ENCODE measurements around the gene FBXO47. TPM values are rescaled to one million over a fixed set of nuclear protein-coding genes. Genes with fewer than 3 reads are reported as not detected.

FBXO47 gene
- total and polyA plus RNA-seq, 4 experiments from 2014 or later: not detected

DNA sequence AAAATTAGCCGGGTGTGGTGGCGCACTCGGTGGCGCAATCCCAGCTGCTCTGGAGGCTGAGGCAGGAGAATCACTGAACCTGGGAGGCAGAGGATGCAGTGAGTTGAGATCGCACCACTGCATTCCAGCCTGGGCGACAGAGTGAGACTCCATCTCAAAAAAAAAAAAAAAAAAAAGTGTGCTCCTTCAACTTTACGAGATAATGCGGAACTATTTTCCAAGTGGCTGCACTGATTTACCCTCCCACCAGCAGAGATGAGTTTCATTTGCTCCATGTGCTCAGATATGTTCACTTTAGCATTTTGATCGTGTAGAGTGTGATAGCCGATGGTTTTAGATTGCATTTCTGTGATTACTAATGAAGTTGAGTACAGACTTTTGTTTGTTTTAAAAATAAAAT is 61.8 kb downstream of the FBXO47 start:
- Histone ChIP-seq H3K4me3 (ENCODE audit: low read length in 2 of 2) (no peak overlapping the region), H3K9me3 (ENCODE audit: control insufficient read depth in 1 of 2, low read length in 2 of 2) (no peaks in the 10 kb centered on the region), H3K4me1 (ENCODE audit: insufficient read depth, low read length) (peaks cover 45% of the 10 kb centered on the region), H3K27ac (ENCODE audit: low read depth, low read length) (no peak overlapping the region), H3K36me3 (ENCODE audit: insufficient read depth, low read length) (peaks cover 33% of the 10 kb centered on the region), H3K27me3 (ENCODE audit: insufficient read depth, low read length) (no peaks in the 10 kb centered on the region)
- no peak for DNase-seq
- Mint-ChIP-seq H3K4me1 (peaks cover 17 to 67% (median 36%) of the 10 kb centered on the region in 4 donors), H3K4me3 (no peak overlapping the region), H3K36me3 (peaks cover 23 to 44% of the 10 kb centered on the region in 2 donors), H3K27me3 (no peaks in the 10 kb centered on the region), H3K9me3 (no peaks in the 10 kb centered on the region), H3K27ac (peak overlapping the region in 2 of 7 donors; percentile 29)
- intact Hi-C loops (cut with micrococcal nuclease): no loop called here
- POLR2A ChIA-PET (ENCODE audit: partially characterized antibody): no interaction called here
- CTCF ChIA-PET (ENCODE audit: partially characterized antibody): no interaction called here

DNA sequence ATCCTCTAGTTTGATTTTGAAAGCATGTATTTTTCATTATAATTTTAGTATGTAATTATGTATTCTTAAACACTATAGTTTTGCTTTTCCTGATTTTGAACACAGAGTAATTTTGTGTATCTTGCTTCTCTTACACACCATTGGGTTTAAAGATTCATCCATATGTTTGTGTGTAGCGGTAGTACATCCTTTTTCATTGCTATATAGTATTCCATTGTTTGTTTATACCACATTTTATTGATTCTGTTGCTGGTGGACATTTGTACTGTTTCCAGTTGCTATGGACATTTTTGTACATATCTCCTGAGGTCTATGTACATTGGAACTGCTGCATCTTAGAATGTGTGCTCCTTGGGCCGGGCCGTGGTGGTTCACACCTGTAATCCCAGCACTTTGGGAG is 62.3 kb downstream of the FBXO47 start:
- Histone ChIP-seq H3K9me3 (ENCODE audit: control insufficient read depth in 1 of 2, low read length in 2 of 2) (no peaks in the 10 kb centered on the region), H3K4me1 (ENCODE audit: insufficient read depth, low read length) (peaks cover 50% of the 10 kb centered on the region), H3K27ac (ENCODE audit: low read depth, low read length) (no peak overlapping the region), H3K27me3 (ENCODE audit: insufficient read depth, low read length) (no peaks in the 10 kb centered on the region), H3K4me3 (ENCODE audit: low read length in 2 of 2) (no peak overlapping the region), H3K36me3 (ENCODE audit: insufficient read depth, low read length) (peaks cover 33% of the 10 kb centered on the region)
- ChIA-PET CTCF (ENCODE audit: partially characterized antibody) (no interaction called here), POLR2A (ENCODE audit: partially characterized antibody) (interaction anchor here (1.1 to 1.4 kb wide), 2 partner anchors 17 to 34 kb away, joined by 3 read pairs; no protein-coding TSS in a partner anchor)
- Mint-ChIP-seq H3K27me3 (no peaks in the 10 kb centered on the region), H3K4me3 (no peak overlapping the region), H3K27ac (peak overlapping the region in 3 of 7 donors; percentile 4 to 68 (median 24)), H3K4me1 (peaks cover 18 to 65% (median 35%) of the 10 kb centered on the region in 4 donors), H3K36me3 (peaks cover 23 to 41% of the 10 kb centered on the region in 2 donors), H3K9me3 (no peaks in the 10 kb centered on the region)
- intact Hi-C loops (cut with micrococcal nuclease): no loop called here
- no peak for DNase-seq

- peaks cover 65% of the 10 kb centered on the region for H3K4me1 ChIP-seq (ENCODE audit: insufficient read depth, low read length)
- ChIA-PET CTCF (ENCODE audit: partially characterized antibody) (interaction anchor here (0.6 to 0.9 kb wide), 4 partner anchors 34 to 1292 kb away, joined by 3 read pairs; partner anchors contain the start of gene LASP1), POLR2A (ENCODE audit: partially characterized antibody) (interaction anchor here (1.1 kb wide), 1 partner anchor 18 kb away, joined by 3 read pairs; no protein-coding TSS in a partner anchor)
- no peaks in the 10 kb centered on the region for H3K9me3 Mint-ChIP-seq
- peak overlapping the region; percentile 11 for H3K27ac ChIP-seq (ENCODE audit: low read depth, low read length)
- DNase-seq: no peak
- H3K27me3 ChIP-seq (ENCODE audit: insufficient read depth, low read length): no peaks in the 10 kb centered on the region
- intact Hi-C loops (cut with micrococcal nuclease): no loop called here
- no peaks in the 10 kb centered on the region for H3K9me3 ChIP-seq (ENCODE audit: control insufficient read depth in 1 of 2, low read length in 2 of 2)
- no peak overlapping the region for H3K4me3 ChIP-seq (ENCODE audit: low read length in 2 of 2)
- H3K27me3 Mint-ChIP-seq: no peaks in the 10 kb centered on the region
- no peak overlapping the region for H3K4me3 Mint-ChIP-seq
- peaks cover 30 to 70% (median 47%) of the 10 kb centered on the region in 4 donors for H3K4me1 Mint-ChIP-seq
- H3K36me3 Mint-ChIP-seq: peaks cover 23 to 47% of the 10 kb centered on the region in 2 donors
- peaks cover 33% of the 10 kb centered on the region for H3K36me3 ChIP-seq (ENCODE audit: insufficient read depth, low read length)
- peak overlapping the region in 5 of 7 donors; percentile 4 to 73 (median 36) for H3K27ac Mint-ChIP-seq
Observed at GRCh38 chr17:38903404-38903803, 63.8 kb downstream of the FBXO47 start.

DNA sequence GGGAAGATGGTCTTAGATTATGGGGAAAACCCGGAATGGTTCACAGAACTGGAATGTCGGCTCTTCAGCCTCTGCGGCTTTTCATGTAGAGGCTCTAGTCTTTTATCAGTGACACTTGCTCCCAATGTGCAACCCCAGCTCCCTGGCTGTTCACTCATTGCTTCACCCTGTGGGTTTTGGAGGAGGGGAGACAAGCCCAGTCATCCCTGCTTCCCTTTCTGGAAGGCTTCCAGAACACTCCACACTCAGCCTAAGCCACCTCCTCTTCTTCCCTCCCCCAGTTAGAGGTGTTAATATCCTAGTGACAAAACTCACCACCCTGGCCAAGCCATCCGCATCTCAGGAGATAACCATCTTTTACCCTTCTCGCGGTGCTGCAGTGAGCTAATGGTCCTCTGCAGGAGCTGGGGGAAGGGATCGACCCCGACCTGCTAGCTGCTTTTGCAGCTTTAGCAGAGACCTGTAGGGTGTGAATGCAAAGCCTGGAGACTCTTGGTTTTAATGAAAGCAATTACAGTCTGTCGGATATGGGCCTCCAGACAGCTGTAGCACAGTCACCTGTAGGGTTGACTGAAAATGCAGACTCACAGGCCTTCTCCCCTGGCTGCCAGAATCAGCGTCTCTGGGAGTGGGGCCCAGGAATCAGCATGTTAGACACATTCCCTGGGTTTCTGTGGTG is 66.1 kb downstream of the FBXO47 start:
- Histone ChIP-seq H3K36me3 (ENCODE audit: insufficient read depth, low read length) (peaks cover 26% of the 10 kb centered on the region), H3K9me3 (ENCODE audit: control insufficient read depth in 1 of 2, low read length in 2 of 2) (no peaks in the 10 kb centered on the region), H3K4me1 (ENCODE audit: insufficient read depth, low read length) (peaks cover 71% of the 10 kb centered on the region), H3K4me3 (ENCODE audit: low read length in 2 of 2) (no peak overlapping the region), H3K27ac (ENCODE audit: low read depth, low read length) (peak overlapping the region; percentile 26), H3K27me3 (ENCODE audit: insufficient read depth, low read length) (no peaks in the 10 kb centered on the region)
- Mint-ChIP-seq H3K4me1 (peaks cover 42 to 74% (median 55%) of the 10 kb centered on the region in 4 donors), H3K4me3 (peak overlapping the region in 6 of 8 donors; percentile 47 to 87 (median 71)), H3K27ac (peak overlapping the region; percentile 77 to 92 (median 86)), H3K36me3 (peaks cover 23 to 46% of the 10 kb centered on the region in 2 donors), H3K9me3 (no peaks in the 10 kb centered on the region), H3K27me3 (no peaks in the 10 kb centered on the region)
- POLR2A ChIA-PET (ENCODE audit: partially characterized antibody): interaction anchor here (0.8 to 4.5 kb wide), 8 partner anchors 11 to 102 kb away, joined by 3 to 42 read pairs (median 4); partner anchors contain the start of genes LASP1, LASP1NB and RPL23
- intact Hi-C loops (cut with micrococcal nuclease): no loop called here
- CTCF ChIA-PET (ENCODE audit: partially characterized antibody): interaction anchor here (1.2 to 6.4 kb wide), 5 partner anchors 23 to 82 kb away, joined by 3 to 41 read pairs (median 6); partner anchors contain the start of gene LASP1
- DNase-seq: peak in 2 of 5 donors; percentile 24 to 74

DNA sequence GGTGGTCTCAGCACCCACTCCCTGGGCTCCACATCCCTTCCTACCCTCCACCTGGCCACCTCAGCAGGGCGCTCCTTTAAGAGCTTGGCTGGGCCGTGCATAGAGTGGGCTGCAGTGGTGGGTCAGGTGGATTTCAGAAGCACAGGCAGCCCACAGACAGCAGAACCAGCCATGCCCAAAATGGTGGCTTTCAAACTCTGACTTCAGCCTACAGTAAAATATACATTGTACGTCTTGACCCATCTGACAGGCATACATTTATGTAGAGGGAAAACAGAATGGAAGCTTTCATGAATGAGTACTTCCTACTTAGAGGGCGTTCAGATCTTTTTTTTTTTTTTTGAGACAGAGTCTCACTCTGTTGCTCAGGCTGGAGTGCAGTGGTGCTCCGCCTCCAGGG is 67.8 kb downstream of the FBXO47 start:
- intact Hi-C loops (cut with micrococcal nuclease): loop anchor here (2.0 kb wide), 2 partner anchors 17 to 47 kb away; partner anchors contain the start of gene RPL23
- ChIA-PET POLR2A (ENCODE audit: partially characterized antibody) (interaction anchor here (0.7 to 4.5 kb wide), 12 partner anchors 7 to 254 kb away, joined by 3 to 133 read pairs (median 6); partner anchors contain the start of genes LASP1, LASP1NB, PSMB3 and RPL23), CTCF (ENCODE audit: partially characterized antibody) (interaction anchor here (0.9 to 6.4 kb wide), 5 partner anchors 15 to 32 kb away, joined by 3 to 41 read pairs (median 5); partner anchors contain the start of gene LASP1)
- H3K4me1 Mint-ChIP-seq: peaks cover 40 to 76% (median 57%) of the 10 kb centered on the region in 4 donors
- DNase-seq: no peak
- Histone ChIP-seq H3K9me3 (ENCODE audit: control insufficient read depth in 1 of 2, low read length in 2 of 2) (no peaks in the 10 kb centered on the region), H3K27me3 (ENCODE audit: insufficient read depth, low read length) (no peaks in the 10 kb centered on the region), H3K4me1 (ENCODE audit: insufficient read depth, low read length) (peaks cover 83% of the 10 kb centered on the region), H3K4me3 (ENCODE audit: low read length in 2 of 2) (peak overlapping the region; percentile 36 to 57), H3K36me3 (ENCODE audit: insufficient read depth, low read length) (peaks cover 28% of the 10 kb centered on the region), H3K27ac (ENCODE audit: low read depth, low read length) (peak overlapping the region; percentile 85)
- peaks cover 17 to 47% of the 10 kb centered on the region in 2 donors for H3K36me3 Mint-ChIP-seq
- peak overlapping the region; percentile 66 to 93 (median 88) for H3K4me3 Mint-ChIP-seq
- no peaks in the 10 kb centered on the region for H3K27me3 Mint-ChIP-seq
- H3K9me3 Mint-ChIP-seq: no peaks in the 10 kb centered on the region
- H3K27ac Mint-ChIP-seq: peak overlapping the region; percentile 90 to 98 (median 97)

- intact Hi-C loops (cut with micrococcal nuclease): loop anchor here (1.0 to 2.0 kb wide), 3 partner anchors 16 to 46 kb away; partner anchors contain the start of gene RPL23
- H3K4me1 ChIP-seq (ENCODE audit: insufficient read depth, low read length): peaks cover 88% of the 10 kb centered on the region
- H3K27ac ChIP-seq (ENCODE audit: low read depth, low read length): peak overlapping the region; percentile 85
- Mint-ChIP-seq H3K4me1 (peaks cover 40 to 79% (median 62%) of the 10 kb centered on the region in 4 donors), H3K4me3 (peak overlapping the region; percentile 66 to 93 (median 88)), H3K36me3 (peaks cover 12 to 48% of the 10 kb centered on the region in 2 donors), H3K9me3 (no peaks in the 10 kb centered on the region), H3K27me3 (no peaks in the 10 kb centered on the region), H3K27ac (peak overlapping the region; percentile 90 to 98 (median 97))
- ChIA-PET CTCF (ENCODE audit: partially characterized antibody) (interaction anchor here (1.1 to 6.4 kb wide), 5 partner anchors 15 to 84 kb away, joined by 3 to 41 read pairs (median 6); partner anchors contain the start of gene LASP1), POLR2A (ENCODE audit: partially characterized antibody) (interaction anchor here (0.7 to 4.5 kb wide), 21 partner anchors 8 to 254 kb away, joined by 3 to 133 read pairs (median 4); partner anchors contain the start of genes CWC25, LASP1, LASP1NB and PSMB3)
- no peaks in the 10 kb centered on the region for H3K9me3 ChIP-seq (ENCODE audit: control insufficient read depth in 1 of 2, low read length in 2 of 2)
- DNase-seq: peak; percentile 71 to 93 (median 79)
- peak overlapping the region; percentile 36 to 57 for H3K4me3 ChIP-seq (ENCODE audit: low read length in 2 of 2)
- peaks cover 26% of the 10 kb centered on the region for H3K36me3 ChIP-seq (ENCODE audit: insufficient read depth, low read length)
- no peaks in the 10 kb centered on the region for H3K27me3 ChIP-seq (ENCODE audit: insufficient read depth, low read length)
Observed at GRCh38 chr17:38898812-38899348, 68.3 kb downstream of the FBXO47 start.
